ENCODE data around the gene YLPM1.

- TF ChIP-seq POLR2A (IDR thresholded peaks at IDR 0.05): no peak
- TF ChIP-seq POLR2AphosphoS5 (IDR thresholded peaks at IDR 0.05): no peak
These were observed 57.2 kb downstream of the YLPM1 start for GRCh38 chr14:74820288-74820687.
